ENCODE measurements around the gene CAMSAP2. TPM values are rescaled to one million over a fixed set of nuclear protein-coding genes. Genes with fewer than 3 reads are reported as not detected.
"Not testable (repeated sequence)": the region's sequence is repeated elsewhere in the genome, so short reads cannot be mapped to it uniquely, and the experiment has no call there.

CAMSAP2 gene
- total RNA-seq, 1 experiment from 2014 or later: 23.4 TPM

DNA sequence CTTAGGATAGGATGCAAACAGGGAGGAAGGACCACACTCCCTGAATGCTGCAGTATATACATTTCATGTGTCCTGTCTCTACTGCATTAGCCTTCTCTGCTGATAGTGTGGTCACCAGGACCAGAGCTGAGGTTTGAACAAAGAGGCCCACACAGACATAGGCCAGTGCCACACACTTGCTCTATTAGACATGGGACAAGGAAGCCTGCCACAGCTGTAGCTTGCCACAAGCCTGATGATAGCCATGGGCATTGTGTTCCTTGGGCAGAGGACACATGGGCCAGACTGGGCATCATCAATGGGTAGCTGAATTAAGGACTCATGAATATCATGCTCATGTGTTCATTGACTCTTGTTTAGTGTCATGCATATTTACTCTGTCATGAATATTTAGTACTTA is 10.4 kb downstream of the CAMSAP2 start:
- H3K27me3 ChIP-seq (replicated peaks; ENCODE audit: control insufficient read depth, insufficient read depth, low read length): no peaks in the 10 kb centered on the region
- POLR2A ChIA-PET: no interaction called here
- Mint-ChIP-seq H3K4me3 (ENCODE audit: unreplicated experiment) (no peak overlapping the region), H3K36me3 (ENCODE audit: insufficient read depth, unreplicated experiment) (peaks cover 18% of the 10 kb centered on the region), H3K27ac (ENCODE audit: unreplicated experiment) (no peak overlapping the region), H3K27me3 (ENCODE audit: insufficient read depth, unreplicated experiment) (no peaks in the 10 kb centered on the region), H3K4me1 (ENCODE audit: low read depth, unreplicated experiment) (peaks cover 22% of the 10 kb centered on the region), H3K9me3 (ENCODE audit: unreplicated experiment) (no peaks in the 10 kb centered on the region)
- no peaks in the 10 kb centered on the region for H3K9me3 ChIP-seq
- TF ChIP-seq, protein P1, sequence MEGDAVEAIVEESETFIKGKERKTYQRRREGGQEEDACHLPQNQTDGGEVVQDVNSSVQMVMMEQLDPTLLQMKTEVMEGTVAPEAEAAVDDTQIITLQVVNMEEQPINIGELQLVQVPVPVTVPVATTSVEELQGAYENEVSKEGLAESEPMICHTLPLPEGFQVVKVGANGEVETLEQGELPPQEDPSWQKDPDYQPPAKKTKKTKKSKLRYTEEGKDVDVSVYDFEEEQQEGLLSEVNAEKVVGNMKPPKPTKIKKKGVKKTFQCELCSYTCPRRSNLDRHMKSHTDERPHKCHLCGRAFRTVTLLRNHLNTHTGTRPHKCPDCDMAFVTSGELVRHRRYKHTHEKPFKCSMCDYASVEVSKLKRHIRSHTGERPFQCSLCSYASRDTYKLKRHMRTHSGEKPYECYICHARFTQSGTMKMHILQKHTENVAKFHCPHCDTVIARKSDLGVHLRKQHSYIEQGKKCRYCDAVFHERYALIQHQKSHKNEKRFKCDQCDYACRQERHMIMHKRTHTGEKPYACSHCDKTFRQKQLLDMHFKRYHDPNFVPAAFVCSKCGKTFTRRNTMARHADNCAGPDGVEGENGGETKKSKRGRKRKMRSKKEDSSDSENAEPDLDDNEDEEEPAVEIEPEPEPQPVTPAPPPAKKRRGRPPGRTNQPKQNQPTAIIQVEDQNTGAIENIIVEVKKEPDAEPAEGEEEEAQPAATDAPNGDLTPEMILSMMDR (IDR thresholded peaks at IDR 0.05; ENCODE audit: insufficient read depth in 1 of 2, low read depth in 1 of 2, low read length in 1 of 2, severe bottlenecking in 1 of 2, unreplicated experiment in 1 of 2): no peak
- CTCF ChIA-PET: no interaction called here
- no peaks in the 10 kb centered on the region for H3K4me1 ChIP-seq
- intact Hi-C loops (cut with micrococcal nuclease; ENCODE audit: unreplicated experiment): no loop called here
- H3K36me3 ChIP-seq (ENCODE audit: control insufficient read depth, insufficient read depth, low read length): no peaks in the 10 kb centered on the region
- BruUV-seq (replicated peaks): no TSS peak
- H3K4me3 ChIP-seq (ENCODE audit: low read depth, low read length): no peak overlapping the region
- no peak for DNase-seq

DNA sequence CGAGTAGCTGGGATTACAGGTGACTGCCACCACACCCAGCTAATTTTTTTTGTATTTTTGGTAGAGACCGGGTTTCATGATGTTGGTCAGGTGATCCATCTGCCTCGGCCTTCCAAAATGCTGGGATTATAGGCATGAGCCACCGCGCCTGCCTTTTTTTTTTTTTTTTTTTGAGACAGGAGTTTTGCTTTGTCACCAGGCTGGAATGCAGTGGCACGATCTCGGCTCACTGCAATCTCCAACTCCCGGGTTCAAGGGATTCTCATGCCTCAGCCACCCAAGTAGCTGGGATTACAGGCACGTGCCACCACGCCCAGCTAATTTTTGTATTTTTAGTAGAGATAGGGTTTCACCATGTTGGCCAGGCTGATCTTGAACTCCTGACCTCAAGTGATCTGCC is 12.1 kb downstream of the CAMSAP2 start:
- H3K4me1 ChIP-seq; H3K27me3 ChIP-seq (replicated peaks; ENCODE audit: control insufficient read depth, insufficient read depth, low read length); H3K36me3 ChIP-seq (ENCODE audit: control insufficient read depth, insufficient read depth, low read length); H3K4me3 ChIP-seq (ENCODE audit: low read depth, low read length); H3K9me3 ChIP-seq; DNase-seq; intact Hi-C loops (cut with micrococcal nuclease; ENCODE audit: unreplicated experiment); H3K27ac Mint-ChIP-seq (ENCODE audit: unreplicated experiment); CTCF ChIA-PET; H3K27me3 Mint-ChIP-seq (ENCODE audit: insufficient read depth, unreplicated experiment); POLR2A ChIA-PET; H3K9me3 Mint-ChIP-seq (ENCODE audit: unreplicated experiment); BruUV-seq (replicated peaks); H3K4me3 Mint-ChIP-seq (ENCODE audit: unreplicated experiment): not testable (repeated sequence)
- Mint-ChIP-seq H3K36me3 (ENCODE audit: insufficient read depth, unreplicated experiment) (peaks cover 12% of the 10 kb centered on the region), H3K4me1 (ENCODE audit: low read depth, unreplicated experiment) (peaks cover 18% of the 10 kb centered on the region)

DNA sequence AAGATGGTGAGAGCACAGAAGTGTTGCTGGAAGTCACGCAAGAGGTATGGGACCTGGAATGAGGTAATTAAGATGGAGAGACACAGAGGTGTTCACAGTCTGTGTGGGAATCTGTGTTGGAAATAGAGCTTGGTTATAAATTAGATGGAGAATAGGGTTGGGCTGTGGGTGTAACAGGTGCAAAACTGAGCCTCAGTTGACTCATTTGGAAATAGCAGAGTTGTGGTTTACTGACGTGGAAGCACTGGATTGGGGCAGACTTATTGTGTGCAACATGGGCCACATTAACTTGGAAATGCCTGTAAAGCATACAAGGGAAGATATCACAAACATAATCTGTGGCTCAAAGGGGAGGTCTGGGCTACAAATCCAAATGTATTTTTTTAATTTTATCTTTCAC is 13.0 kb downstream of the CAMSAP2 start:
- Mint-ChIP-seq H3K27me3 (ENCODE audit: insufficient read depth, unreplicated experiment) (no peaks in the 10 kb centered on the region), H3K9me3 (ENCODE audit: unreplicated experiment) (no peaks in the 10 kb centered on the region), H3K4me3 (ENCODE audit: unreplicated experiment) (no peak overlapping the region), H3K27ac (ENCODE audit: unreplicated experiment) (no peak overlapping the region), H3K36me3 (ENCODE audit: insufficient read depth, unreplicated experiment) (peaks cover 6% of the 10 kb centered on the region), H3K4me1 (ENCODE audit: low read depth, unreplicated experiment) (peaks cover 14% of the 10 kb centered on the region)
- no peak for DNase-seq
- H3K4me3 ChIP-seq (ENCODE audit: low read depth, low read length): no peak overlapping the region
- no peaks in the 10 kb centered on the region for H3K9me3 ChIP-seq
- CTCF ChIA-PET: no interaction called here
- H3K4me1 ChIP-seq: no peaks in the 10 kb centered on the region
- H3K27me3 ChIP-seq (replicated peaks; ENCODE audit: control insufficient read depth, insufficient read depth, low read length): no peaks in the 10 kb centered on the region
- BruUV-seq (replicated peaks): no TSS peak
- TF ChIP-seq, protein P1 (IDR thresholded peaks at IDR 0.05; ENCODE audit: insufficient read depth in 1 of 2, low read depth in 1 of 2, low read length in 1 of 2, severe bottlenecking in 1 of 2, unreplicated experiment in 1 of 2): no peak
- no peaks in the 10 kb centered on the region for H3K36me3 ChIP-seq (ENCODE audit: control insufficient read depth, insufficient read depth, low read length)
- intact Hi-C loops (cut with micrococcal nuclease; ENCODE audit: unreplicated experiment): no loop called here
- POLR2A ChIA-PET: no interaction called here

DNA sequence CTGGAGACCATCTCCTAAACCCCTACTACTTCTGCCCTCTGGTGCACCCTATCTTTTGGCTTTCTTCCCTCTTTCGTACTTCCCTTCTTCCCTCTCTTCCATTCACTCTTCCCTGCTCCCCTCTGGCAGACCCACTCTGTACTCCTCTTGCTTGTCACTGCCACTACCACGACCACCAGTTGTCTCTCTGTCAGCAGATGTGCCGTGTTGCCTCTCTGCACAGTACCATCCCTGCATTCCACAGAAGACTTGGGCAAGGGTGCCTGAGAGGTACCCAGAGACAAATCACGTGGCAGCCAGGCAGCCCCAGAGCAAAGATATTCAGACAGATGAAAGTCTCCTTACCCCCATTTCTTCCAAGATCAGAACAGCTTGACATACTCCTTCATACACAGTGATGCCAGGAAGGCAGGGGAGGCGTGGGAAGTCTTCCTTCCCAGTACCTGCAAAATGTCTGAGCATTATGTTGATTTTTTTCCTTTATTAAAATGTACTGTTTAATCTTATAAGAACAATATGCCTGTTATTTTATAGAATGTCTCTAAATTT is 15.0 kb downstream of the CAMSAP2 start:
- CTCF ChIA-PET: interaction anchor here (0.7 kb wide), 1 partner anchor 244 kb away, joined by 3 read pairs; no protein-coding TSS in a partner anchor
- Mint-ChIP-seq H3K27ac (ENCODE audit: unreplicated experiment) (no peak overlapping the region), H3K36me3 (ENCODE audit: insufficient read depth, unreplicated experiment) (peaks cover 6% of the 10 kb centered on the region), H3K4me1 (ENCODE audit: low read depth, unreplicated experiment) (peaks cover 23% of the 10 kb centered on the region), H3K4me3 (ENCODE audit: unreplicated experiment) (no peak overlapping the region), H3K9me3 (ENCODE audit: unreplicated experiment) (no peaks in the 10 kb centered on the region), H3K27me3 (ENCODE audit: insufficient read depth, unreplicated experiment) (no peaks in the 10 kb centered on the region)
- TF ChIP-seq, protein P1 (IDR thresholded peaks at IDR 0.05; ENCODE audit: insufficient read depth in 1 of 2, low read depth in 1 of 2, low read length in 1 of 2, severe bottlenecking in 1 of 2, unreplicated experiment in 1 of 2): no peak
- DNase-seq: no peak
- Histone ChIP-seq H3K36me3 (ENCODE audit: control insufficient read depth, insufficient read depth, low read length) (no peaks in the 10 kb centered on the region), H3K4me1 (peaks cover 9% of the 10 kb centered on the region; the same call in 1 of the 2 replicates), H3K9me3 (no peaks in the 10 kb centered on the region), H3K4me3 (ENCODE audit: low read depth, low read length) (no peak overlapping the region), H3K27me3 (replicated peaks; ENCODE audit: control insufficient read depth, insufficient read depth, low read length) (no peaks in the 10 kb centered on the region)
- intact Hi-C loops (cut with micrococcal nuclease; ENCODE audit: unreplicated experiment): no loop called here
- BruUV-seq (replicated peaks): no TSS peak
- POLR2A ChIA-PET: no interaction called here
